ENCODE measurements around the gene GPD2.
"Not testable (repeated sequence)": the region's sequence is repeated elsewhere in the genome, so short reads cannot be mapped to it uniquely, and the experiment has no call there.

The GPD2 gene

GRCh38 chr2:156518138-156518537 is 82.0 kb downstream of the GPD2 start:
- peaks cover 0 to 4% of the 10 kb centered on the region in 2 experiments for H3K36me3 ChIP-seq (ENCODE audit: control insufficient read depth in 1 of 2, insufficient read depth in 2 of 2, low read length in 2 of 2)
- WGBS (ENCODE audit: extremely low coverage, insufficient coverage, insufficient read length), result no CpG with 5 or more reads among the region's 4 CpGs
- H4K12ac ChIP-seq (ENCODE audit: low read depth, low read length), result no peak overlapping the region
- DNase-seq, result no peak
- H4K8ac ChIP-seq (ENCODE audit: low read depth, low read length), result no peak overlapping the region
- H2BK5ac ChIP-seq (ENCODE audit: low read depth, low read length, poor library complexity), result no peak overlapping the region
- H4K91ac ChIP-seq (ENCODE audit: low read depth, low read length), result no peak overlapping the region
- H3K4ac ChIP-seq (ENCODE audit: low read depth, low read length), result no peak overlapping the region
- no peak overlapping the region for H3K4me2 ChIP-seq (ENCODE audit: low read length)
- no peak overlapping the region for H3K23ac ChIP-seq (ENCODE audit: low read length)
- H3K18ac ChIP-seq (ENCODE audit: low read length), result no peak overlapping the region
- no peak overlapping the region for H3K14ac ChIP-seq (ENCODE audit: low read length)
- H3K4me3 ChIP-seq (ENCODE audit: low read depth, low read length), result no peak overlapping the region
- no peak overlapping the region for H3K27ac ChIP-seq (ENCODE audit: low read depth, low read length)
- no peak overlapping the region for H2BK12ac ChIP-seq (ENCODE audit: low read length)
- H2AK5ac ChIP-seq (ENCODE audit: low read length), result no peak overlapping the region
- no peaks in the 10 kb centered on the region for H3K79me2 ChIP-seq (ENCODE audit: control insufficient read depth, insufficient read depth, low read length, poor library complexity)
- H3K27me3 ChIP-seq (ENCODE audit: insufficient read depth, low read length), result no peaks in the 10 kb centered on the region
- H3K9ac ChIP-seq (ENCODE audit: low read length), result no peak overlapping the region
- H3K79me1 ChIP-seq (ENCODE audit: low read length), result no peaks in the 10 kb centered on the region
- peaks cover 5% of the 10 kb centered on the region for H3K9me3 ChIP-seq (ENCODE audit: insufficient read depth, low read depth, low read length)
- H3K4me1 ChIP-seq (ENCODE audit: control insufficient read depth in 1 of 2, insufficient read depth in 2 of 2, low read length in 2 of 2), result no peaks in the 10 kb centered on the region
- H2BK120ac ChIP-seq (ENCODE audit: insufficient read depth, low read length, poor library complexity), result no peak overlapping the region
- H2AFZ ChIP-seq (ENCODE audit: insufficient read depth, low read length, poor library complexity), result no peak overlapping the region

GRCh38 chr2:156522864-156523440 is 86.8 kb downstream of the GPD2 start:
- H2BK120ac ChIP-seq (ENCODE audit: insufficient read depth, low read length, poor library complexity), result no peak overlapping the region
- peaks cover 0 to 4% of the 10 kb centered on the region in 2 experiments for H3K36me3 ChIP-seq (ENCODE audit: control insufficient read depth in 1 of 2, insufficient read depth in 2 of 2, low read length in 2 of 2)
- no peaks in the 10 kb centered on the region for H3K27me3 ChIP-seq (ENCODE audit: insufficient read depth, low read length)
- no peak overlapping the region for H4K91ac ChIP-seq (ENCODE audit: low read depth, low read length)
- H3K79me1 ChIP-seq (ENCODE audit: low read length), result no peaks in the 10 kb centered on the region
- no peaks in the 10 kb centered on the region for H3K79me2 ChIP-seq (ENCODE audit: control insufficient read depth, insufficient read depth, low read length, poor library complexity)
- H3K18ac ChIP-seq (ENCODE audit: low read length), result no peak overlapping the region
- no peak overlapping the region for H3K4ac ChIP-seq (ENCODE audit: low read depth, low read length)
- peaks cover 5% of the 10 kb centered on the region for H3K9me3 ChIP-seq (ENCODE audit: insufficient read depth, low read depth, low read length)
- no peak overlapping the region for H3K4me2 ChIP-seq (ENCODE audit: low read length)
- no peak overlapping the region for H2BK5ac ChIP-seq (ENCODE audit: low read depth, low read length, poor library complexity)
- H3K9ac ChIP-seq (ENCODE audit: low read length), result no peak overlapping the region
- no peaks in the 10 kb centered on the region for H3K4me1 ChIP-seq (ENCODE audit: control insufficient read depth in 1 of 2, insufficient read depth in 2 of 2, low read length in 2 of 2)
- DNase-seq, result no peak
- H2AFZ ChIP-seq (ENCODE audit: insufficient read depth, low read length, poor library complexity), result no peak overlapping the region
- no peak overlapping the region for H2BK12ac ChIP-seq (ENCODE audit: low read length)
- H3K27ac ChIP-seq (ENCODE audit: low read depth, low read length), result no peak overlapping the region
- H3K14ac ChIP-seq (ENCODE audit: low read length), result no peak overlapping the region
- H3K4me3 ChIP-seq (ENCODE audit: low read depth, low read length), result no peak overlapping the region
- H2AK5ac ChIP-seq (ENCODE audit: low read length), result no peak overlapping the region
- no peak overlapping the region for H4K12ac ChIP-seq (ENCODE audit: low read depth, low read length)
- no CpG with 5 or more reads among the region's 4 CpGs for WGBS (ENCODE audit: extremely low coverage, insufficient coverage, insufficient read length)
- no peak overlapping the region for H4K8ac ChIP-seq (ENCODE audit: low read depth, low read length)
- H3K23ac ChIP-seq (ENCODE audit: low read length), result no peak overlapping the region

GRCh38 chr2:156526950-156527636 is 90.9 kb downstream of the GPD2 start:
- DNase-seq, result no peak
- Histone ChIP-seq H4K12ac (ENCODE audit: low read depth, low read length) (no peak overlapping the region), H3K4me2 (ENCODE audit: low read length) (no peak overlapping the region), H3K4ac (ENCODE audit: low read depth, low read length) (no peak overlapping the region), H3K18ac (ENCODE audit: low read length) (no peak overlapping the region), H2AK5ac (ENCODE audit: low read length) (no peak overlapping the region), H4K8ac (ENCODE audit: low read depth, low read length) (no peak overlapping the region), H3K79me1 (ENCODE audit: low read length) (no peaks in the 10 kb centered on the region), H2BK12ac (ENCODE audit: low read length) (no peak overlapping the region), H3K79me2 (ENCODE audit: control insufficient read depth, insufficient read depth, low read length, poor library complexity) (no peaks in the 10 kb centered on the region), H2AFZ (ENCODE audit: insufficient read depth, low read length, poor library complexity) (no peak overlapping the region), H3K14ac (ENCODE audit: low read length) (no peak overlapping the region), H3K4me1 (ENCODE audit: control insufficient read depth in 1 of 2, insufficient read depth in 2 of 2, low read length in 2 of 2) (no peaks in the 10 kb centered on the region), H3K27ac (ENCODE audit: low read depth, low read length) (no peak overlapping the region), H3K23ac (ENCODE audit: low read length) (no peak overlapping the region), H2BK120ac (ENCODE audit: insufficient read depth, low read length, poor library complexity) (no peak overlapping the region), H2BK5ac (ENCODE audit: low read depth, low read length, poor library complexity) (no peak overlapping the region), H3K9me3 (ENCODE audit: insufficient read depth, low read depth, low read length) (no peaks in the 10 kb centered on the region), H3K27me3 (ENCODE audit: insufficient read depth, low read length) (no peaks in the 10 kb centered on the region), H3K4me3 (ENCODE audit: low read depth, low read length) (no peak overlapping the region), H4K91ac (ENCODE audit: low read depth, low read length) (no peak overlapping the region), H3K36me3 (ENCODE audit: control insufficient read depth in 1 of 2, insufficient read depth in 2 of 2, low read length in 2 of 2) (no peaks in the 10 kb centered on the region), H3K9ac (ENCODE audit: low read length) (no peak overlapping the region)
- 100% methylated on average over 1 of the region's 2 CpGs for WGBS (ENCODE audit: extremely low coverage, insufficient coverage, insufficient read length)

- WGBS (ENCODE audit: extremely low coverage, insufficient coverage, insufficient read length), result no CpG with 5 or more reads among the region's 5 CpGs
- not testable (repeated sequence) for H2BK5ac ChIP-seq (ENCODE audit: low read depth, low read length, poor library complexity); H4K8ac ChIP-seq (ENCODE audit: low read depth, low read length); H3K79me1 ChIP-seq (ENCODE audit: low read length); H3K4me1 ChIP-seq (ENCODE audit: control insufficient read depth in 1 of 2, insufficient read depth in 2 of 2, low read length in 2 of 2); H3K27me3 ChIP-seq (ENCODE audit: insufficient read depth, low read length); H3K4ac ChIP-seq (ENCODE audit: low read depth, low read length); H3K36me3 ChIP-seq (ENCODE audit: control insufficient read depth in 1 of 2, insufficient read depth in 2 of 2, low read length in 2 of 2); H3K79me2 ChIP-seq (ENCODE audit: control insufficient read depth, insufficient read depth, low read length, poor library complexity); H3K14ac ChIP-seq (ENCODE audit: low read length); H3K18ac ChIP-seq (ENCODE audit: low read length); H2BK120ac ChIP-seq (ENCODE audit: insufficient read depth, low read length, poor library complexity); H3K27ac ChIP-seq (ENCODE audit: low read depth, low read length); DNase-seq; H3K23ac ChIP-seq (ENCODE audit: low read length); H4K12ac ChIP-seq (ENCODE audit: low read depth, low read length); H3K9me3 ChIP-seq (ENCODE audit: insufficient read depth, low read depth, low read length); H3K9ac ChIP-seq (ENCODE audit: low read length); H2BK12ac ChIP-seq (ENCODE audit: low read length); H2AFZ ChIP-seq (ENCODE audit: insufficient read depth, low read length, poor library complexity); H3K4me2 ChIP-seq (ENCODE audit: low read length); H2AK5ac ChIP-seq (ENCODE audit: low read length); H4K91ac ChIP-seq (ENCODE audit: low read depth, low read length); H3K4me3 ChIP-seq (ENCODE audit: low read depth, low read length)
These were observed 92.4 kb downstream of the GPD2 start for GRCh38 chr2:156528583-156528982.
